ENCODE results near the gene IL4R. TPM values are rescaled to one million over a fixed set of nuclear protein-coding genes. Genes with fewer than 3 reads are reported as not detected.

IL4R gene
- total RNA-seq, 1 donor from 2014 or later: 9.6 TPM

GRCh38 chr16:27293343-27293742, 20.4 kb upstream of the IL4R start:
- DNase-seq (ENCODE audit: low spot score): no peak
- no peak overlapping the region for H3K4me3 Mint-ChIP-seq
- H3K27ac Mint-ChIP-seq: no peak overlapping the region

GRCh38 chr16:27298132-27298531, 15.6 kb upstream of the IL4R start:
- no peak overlapping the region for H3K27ac Mint-ChIP-seq
- H3K9ac ChIP-seq: no peak overlapping the region
- H3K27me3 Mint-ChIP-seq (ENCODE audit: insufficient read depth, low read depth): peaks cover 2% of the 10 kb centered on the region
- H3K4me3 Mint-ChIP-seq: no peak overlapping the region
- no peaks in the 10 kb centered on the region for H3K9me3 Mint-ChIP-seq
- no peaks in the 10 kb centered on the region for H3K79me2 ChIP-seq (ENCODE audit: low read depth)
- no peak overlapping the region for H3K4me3 ChIP-seq
- H2AFZ ChIP-seq (replicated peaks): no peak overlapping the region
- H3K4me1 ChIP-seq: no peaks in the 10 kb centered on the region
- no peaks in the 10 kb centered on the region for H3K36me3 Mint-ChIP-seq
- no peaks in the 10 kb centered on the region for H3K27me3 ChIP-seq
- no peak for TF ChIP-seq EZH2phosphoT487 (IDR thresholded peaks at IDR 0.05)
- TF ChIP-seq EZH2 (IDR thresholded peaks at IDR 0.05): no peak
- no peak for TF ChIP-seq CTCF (IDR thresholded peaks at IDR 0.05)
- H3K4me2 ChIP-seq: no peak overlapping the region
- H3K36me3 ChIP-seq: no peaks in the 10 kb centered on the region
- H3K27ac ChIP-seq: no peak overlapping the region
- H4K20me1 ChIP-seq (ENCODE audit: low read depth): no peaks in the 10 kb centered on the region
- no peaks in the 10 kb centered on the region for H3K4me1 Mint-ChIP-seq
- peaks cover 7% of the 10 kb centered on the region for H3F3A ChIP-seq (ENCODE audit: low read depth)
- no peak for DNase-seq (ENCODE audit: low spot score)
- no peaks in the 10 kb centered on the region for H3K9me3 ChIP-seq (ENCODE audit: low read depth)

More at GRCh38 chr16:27293343-27293742, 20.4 kb upstream of the IL4R start:
- Histone ChIP-seq H3K79me2 (ENCODE audit: low read depth) (no peaks in the 10 kb centered on the region), H3K27me3 (no peaks in the 10 kb centered on the region), H3K4me1 (no peaks in the 10 kb centered on the region), H3K27ac (no peak overlapping the region), H3K36me3 (no peaks in the 10 kb centered on the region), H4K20me1 (ENCODE audit: low read depth) (no peaks in the 10 kb centered on the region), H3K4me3 (no peak overlapping the region), H2AFZ (replicated peaks) (no peak overlapping the region), H3K9ac (no peak overlapping the region), H3K4me2 (no peak overlapping the region), H3K9me3 (ENCODE audit: low read depth) (no peaks in the 10 kb centered on the region), H3F3A (ENCODE audit: low read depth) (peaks cover 7% of the 10 kb centered on the region)
- Mint-ChIP-seq H3K36me3 (no peaks in the 10 kb centered on the region), H3K27me3 (ENCODE audit: insufficient read depth, low read depth) (peaks cover 2% of the 10 kb centered on the region), H3K4me1 (no peaks in the 10 kb centered on the region), H3K9me3 (no peaks in the 10 kb centered on the region)
- TF ChIP-seq EZH2phosphoT487 (IDR thresholded peaks at IDR 0.05) (no peak), EZH2 (IDR thresholded peaks at IDR 0.05) (no peak), CTCF (IDR thresholded peaks at IDR 0.05) (no peak)

GRCh38 chr16:27301236-27301861, 12.4 kb upstream of the IL4R start:
- Histone ChIP-seq H3F3A (ENCODE audit: low read depth) (no peaks in the 10 kb centered on the region), H3K79me2 (ENCODE audit: low read depth) (no peaks in the 10 kb centered on the region), H3K9me3 (ENCODE audit: low read depth) (no peaks in the 10 kb centered on the region), H3K9ac (no peak overlapping the region), H3K27me3 (no peaks in the 10 kb centered on the region), H2AFZ (replicated peaks) (no peak overlapping the region), H3K4me1 (no peaks in the 10 kb centered on the region), H4K20me1 (ENCODE audit: low read depth) (no peaks in the 10 kb centered on the region), H3K4me3 (no peak overlapping the region), H3K36me3 (no peaks in the 10 kb centered on the region), H3K4me2 (no peak overlapping the region), H3K27ac (no peak overlapping the region)
- TF ChIP-seq CTCF (IDR thresholded peaks at IDR 0.05): no peak
- TF ChIP-seq EZH2 (IDR thresholded peaks at IDR 0.05): no peak
- no peak for TF ChIP-seq EZH2phosphoT487 (IDR thresholded peaks at IDR 0.05)
- peaks cover 16% of the 10 kb centered on the region for H3K27me3 Mint-ChIP-seq (ENCODE audit: insufficient read depth, low read depth)
- H3K27ac Mint-ChIP-seq: no peak overlapping the region
- H3K36me3 Mint-ChIP-seq: no peaks in the 10 kb centered on the region
- DNase-seq (ENCODE audit: low spot score): no peak
- H3K4me1 Mint-ChIP-seq: no peaks in the 10 kb centered on the region
- H3K9me3 Mint-ChIP-seq: peaks cover 3% of the 10 kb centered on the region
- H3K4me3 Mint-ChIP-seq: no peak overlapping the region
